Smooth muscle cell (in vitro differentiated cells): ENCODE data around the gene SLC12A1. TPM values are rescaled to one million over a fixed set of nuclear protein-coding genes. Genes with fewer than 3 reads are reported as not detected.

Source experiments
- DNase-seq: peaks from one replicate; lab custom pipeline; 2025; ENCODE audit not compliant: unreplicated experiment; lab: John Stamatoyannopoulos, UW
- H2AFZ ChIP-seq: fragments of 200-600 bp; sonication (generic); 2 replicates; pipeline ENCODE4 v1.6.0; 2016; ENCODE audit warnings: antibody characterized with exemption, low read depth, mild to moderate bottlenecking
- H3F3A ChIP-seq: fragments of 200-600 bp; sonication (generic); 2 replicates; pipeline ENCODE4 v1.6.0; 2017; ENCODE audit warnings: antibody characterized with exemption, low read depth
- H3K27ac ChIP-seq: fragments of 200-600 bp; sonication (generic); 2 replicates; pipeline ENCODE4 v1.5.1; 2016; ENCODE audit warnings: low read depth, mild to moderate bottlenecking
- H3K27me3 ChIP-seq: fragments of 200-600 bp; sonication (generic); 2 replicates; pipeline ENCODE4 v1.6.1; 2016; ENCODE audit warnings: low read depth, mild to moderate bottlenecking
- H3K36me3 ChIP-seq: fragments of 200-600 bp; sonication (generic); 2 replicates; pipeline ENCODE4 v1.5.1; 2016; ENCODE audit warnings: low read depth
- H3K4me1 ChIP-seq: fragments of 200-600 bp; sonication (generic); 2 replicates; pipeline ENCODE4 v1.5.1; 2016; ENCODE audit warnings: low read depth
- H3K4me2 ChIP-seq: fragments of 200-600 bp; sonication (generic); 2 replicates; pipeline ENCODE4 v1.6.0; 2016; ENCODE audit warnings: mild to moderate bottlenecking
- H3K4me3 ChIP-seq: fragments of 200-600 bp; sonication (generic); 2 replicates; pipeline ENCODE4 v1.5.1; 2016; ENCODE audit warnings: mild to moderate bottlenecking
- H3K79me2 ChIP-seq: fragments of 200-600 bp; sonication (generic); 2 replicates; pipeline ENCODE4 v1.6.0; 2016; ENCODE audit warnings: low read depth, mild to moderate bottlenecking
- H3K9ac ChIP-seq: fragments of 200-600 bp; sonication (generic); 2 replicates; pipeline ENCODE4 v1.6.0; 2016; ENCODE audit warnings: low read depth
- H3K9me3 ChIP-seq: fragments of 200-600 bp; sonication (generic); replicated peaks from 2 replicates; pipeline ENCODE4 v1.5.1; 2016; ENCODE audit warnings: low read depth
- H4K20me1 ChIP-seq: fragments of 200-600 bp; sonication (generic); 2 replicates; pipeline ENCODE4 v1.6.0; 2016; ENCODE audit warnings: low read depth
- WGBS: methylation state at CpG from one replicate; pipeline ENCODE4 v1.1.7; 2016; ENCODE audit warnings: low lambda C conversion rate; 5-methylcytosine and 5-hydroxymethylcytosine counted together
- polyA plus RNA-seq: library from polyadenylated mRNA; unstranded; fragments of >200 nt; fragmentation: Nextera tagmentation; extraction: Ambion mirVana; gene quantifications from 2 replicates; pipeline ENCODE4 v1.2.1, GENCODE V29; 2016
- total RNA-seq: library from RNA; depleted of rRNA; stranded (reverse); fragments of >200 nt; gene quantifications from 2 replicates; pipeline ENCODE4 v1.2.3, GENCODE V29; 2014
- TF ChIP-seq, protein P1 (sequence below): fragments of 200-600 bp; sonication (generic); IDR thresholded peaks from 2 replicates; pipeline ENCODE4 v1.5.1; 2017; ENCODE audit warnings: borderline replicate concordance, mild to moderate bottlenecking, antibody characterized with exemption; ENCODE audit not compliant: insufficient read depth, poor library complexity, severe bottlenecking

The SLC12A1 gene
- total and polyA plus RNA-seq, 2 experiments from 2014 or later = not detected

DNA sequence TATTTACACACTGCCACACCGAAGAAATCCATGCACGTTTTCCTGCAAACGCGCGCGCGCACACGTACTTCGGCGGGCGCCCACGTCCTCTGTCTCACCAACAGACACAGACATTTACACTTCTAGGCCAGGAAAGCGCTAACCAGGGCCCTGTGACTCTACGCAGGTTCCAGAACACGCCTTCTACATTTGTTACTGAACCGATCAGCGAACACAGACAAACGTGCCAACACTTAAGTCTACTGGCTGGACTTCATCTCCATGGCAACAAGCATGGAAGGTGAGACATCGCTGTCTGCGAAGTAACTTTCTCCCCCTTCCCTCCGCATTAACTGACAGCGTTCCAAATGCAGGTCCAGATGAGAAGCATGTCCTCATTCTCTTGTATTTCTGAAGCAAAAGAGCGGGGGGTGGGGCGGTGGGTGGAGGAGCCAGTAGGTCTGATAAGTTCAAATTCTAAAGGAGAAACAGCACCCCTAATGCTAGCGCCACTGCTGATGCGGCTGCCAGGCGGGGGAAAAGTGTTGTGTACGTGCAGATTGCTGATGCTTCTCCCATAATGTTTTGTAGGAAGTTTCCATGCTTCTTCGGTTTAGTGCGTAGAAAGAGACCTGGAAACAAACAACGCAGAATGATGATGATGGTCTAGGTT lies 14.4 kb upstream of the SLC12A1 start, which contains the start of gene CTXN2:
Gene CTXN2, plus strand, starts transcription at position 92 of the 652 bp plus-strand sequence. CDS start 9,636 bp downstream, outside the sequence.
- Histone ChIP-seq H3K9ac (no peak within 1 kb of the TSS), H3K4me1 (no peaks in the 10 kb centered on the region), H4K20me1 (no peaks in the 10 kb centered on the region), H2AFZ (no peak within 1 kb of the TSS), H3K27me3 (peaks cover 43% of the 10 kb centered on the region), H3K36me3 (no peaks in the 10 kb centered on the region), H3K9me3 (no peaks in the 10 kb centered on the region), H3K27ac (no peak within 1 kb of the TSS), H3K79me2 (no peaks in the 10 kb centered on the region), H3K4me2 (peak within 1 kb of the TSS; percentile 81), H3K4me3 (peak within 1 kb of the TSS; percentile 37), H3F3A (no peaks in the 10 kb centered on the region)
- TF ChIP-seq, protein P1, sequence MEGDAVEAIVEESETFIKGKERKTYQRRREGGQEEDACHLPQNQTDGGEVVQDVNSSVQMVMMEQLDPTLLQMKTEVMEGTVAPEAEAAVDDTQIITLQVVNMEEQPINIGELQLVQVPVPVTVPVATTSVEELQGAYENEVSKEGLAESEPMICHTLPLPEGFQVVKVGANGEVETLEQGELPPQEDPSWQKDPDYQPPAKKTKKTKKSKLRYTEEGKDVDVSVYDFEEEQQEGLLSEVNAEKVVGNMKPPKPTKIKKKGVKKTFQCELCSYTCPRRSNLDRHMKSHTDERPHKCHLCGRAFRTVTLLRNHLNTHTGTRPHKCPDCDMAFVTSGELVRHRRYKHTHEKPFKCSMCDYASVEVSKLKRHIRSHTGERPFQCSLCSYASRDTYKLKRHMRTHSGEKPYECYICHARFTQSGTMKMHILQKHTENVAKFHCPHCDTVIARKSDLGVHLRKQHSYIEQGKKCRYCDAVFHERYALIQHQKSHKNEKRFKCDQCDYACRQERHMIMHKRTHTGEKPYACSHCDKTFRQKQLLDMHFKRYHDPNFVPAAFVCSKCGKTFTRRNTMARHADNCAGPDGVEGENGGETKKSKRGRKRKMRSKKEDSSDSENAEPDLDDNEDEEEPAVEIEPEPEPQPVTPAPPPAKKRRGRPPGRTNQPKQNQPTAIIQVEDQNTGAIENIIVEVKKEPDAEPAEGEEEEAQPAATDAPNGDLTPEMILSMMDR = no peak
- no peak for DNase-seq
- WGBS = 22% methylated on average over 31 of the region's 31 CpGs

DNA sequence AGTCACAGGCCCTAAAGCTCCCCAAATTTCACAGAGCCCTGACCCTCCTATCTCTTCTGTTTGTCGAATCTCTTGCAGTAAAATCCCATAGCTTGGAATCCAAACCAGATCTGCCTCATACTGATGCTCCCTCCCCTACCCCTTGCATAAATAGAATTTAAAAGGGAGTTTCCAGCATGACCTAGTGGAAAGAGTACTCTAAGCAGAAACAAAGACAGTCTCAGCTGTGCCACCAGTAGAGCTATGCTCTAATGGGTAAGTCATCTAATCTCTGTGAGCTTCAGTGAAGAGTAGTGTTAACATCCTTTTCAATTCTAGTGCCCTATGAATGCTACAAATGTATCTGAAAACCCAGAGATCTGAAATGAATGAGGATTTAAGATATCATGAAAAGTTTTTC lies 4.0 kb upstream of the SLC12A1 start:
- Histone ChIP-seq H3K4me1 (no peaks in the 10 kb centered on the region), H4K20me1 (no peaks in the 10 kb centered on the region), H3K4me2 (no peak overlapping the region), H3K9ac (no peak overlapping the region), H3K9me3 (no peaks in the 10 kb centered on the region), H3K27me3 (peaks cover 4% of the 10 kb centered on the region), H3K79me2 (no peaks in the 10 kb centered on the region), H2AFZ (no peak overlapping the region), H3K4me3 (no peak overlapping the region), H3K36me3 (no peaks in the 10 kb centered on the region), H3K27ac (no peak overlapping the region), H3F3A (no peaks in the 10 kb centered on the region)
- TF ChIP-seq, protein P1 = no peak
- no peak for DNase-seq
- WGBS = 83% methylated on average over 1 of the region's 1 CpG

DNA sequence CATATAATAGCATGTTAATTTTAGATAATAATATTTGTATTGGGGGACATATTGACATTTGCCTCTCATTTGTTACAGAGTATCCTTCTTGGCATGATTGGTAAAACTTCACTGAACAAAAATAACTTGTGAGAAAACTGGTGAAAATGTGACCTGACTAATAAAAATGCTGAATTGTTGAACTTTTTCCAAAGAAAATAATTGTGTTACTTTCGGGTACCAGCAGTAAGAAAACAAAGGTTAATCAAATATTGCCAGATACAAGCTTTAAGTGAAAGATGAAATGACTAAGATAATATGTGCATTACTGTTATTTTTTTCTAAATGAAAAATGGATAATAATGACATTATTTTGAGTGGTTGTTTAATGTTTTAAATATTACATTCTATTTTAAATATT lies 15.2 kb downstream of the SLC12A1 start:
- Histone ChIP-seq H2AFZ (no peak overlapping the region), H3F3A (no peaks in the 10 kb centered on the region), H3K36me3 (no peaks in the 10 kb centered on the region), H3K4me1 (no peaks in the 10 kb centered on the region), H3K9me3 (no peaks in the 10 kb centered on the region), H3K9ac (no peak overlapping the region), H3K27me3 (peaks cover 12% of the 10 kb centered on the region), H3K4me2 (no peak overlapping the region), H3K4me3 (no peak overlapping the region), H4K20me1 (no peaks in the 10 kb centered on the region), H3K79me2 (no peaks in the 10 kb centered on the region), H3K27ac (no peak overlapping the region)
- TF ChIP-seq, protein P1 = no peak
- no peak for DNase-seq
- WGBS = 86% methylated on average over 1 of the region's 1 CpG

DNA sequence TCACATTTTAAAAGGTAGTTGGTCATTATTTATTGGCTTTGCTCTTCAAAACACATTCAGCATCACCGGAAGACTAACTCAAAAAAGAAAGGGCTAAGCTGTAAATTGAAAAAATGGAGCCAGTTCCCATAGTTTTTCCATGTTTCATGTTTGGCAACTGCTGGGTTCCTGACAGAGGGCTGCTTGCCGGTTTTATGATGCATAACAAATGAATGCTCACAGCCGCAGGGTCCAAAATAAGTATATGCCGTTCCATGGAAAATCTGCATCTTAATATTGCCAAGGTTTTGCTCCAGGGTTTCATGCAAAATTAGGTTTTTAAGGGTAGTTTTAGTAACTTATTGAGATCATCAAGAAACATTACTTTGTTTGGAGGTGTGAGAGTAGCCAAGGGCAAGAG lies 15.8 kb downstream of the SLC12A1 start:
- no peak overlapping the region for H3K9ac ChIP-seq
- TF ChIP-seq, protein P1 = no peak
- no peaks in the 10 kb centered on the region for H3K36me3 ChIP-seq
- 91% methylated on average over 4 of the region's 4 CpGs for WGBS
- H3K79me2 ChIP-seq = no peaks in the 10 kb centered on the region
- H3F3A ChIP-seq = no peaks in the 10 kb centered on the region
- DNase-seq = no peak
- H3K9me3 ChIP-seq = no peaks in the 10 kb centered on the region
- H3K4me2 ChIP-seq = no peak overlapping the region
- no peak overlapping the region for H2AFZ ChIP-seq
- H4K20me1 ChIP-seq = no peaks in the 10 kb centered on the region
- H3K4me1 ChIP-seq = no peaks in the 10 kb centered on the region
- peaks cover 12% of the 10 kb centered on the region for H3K27me3 ChIP-seq
- H3K4me3 ChIP-seq = no peak overlapping the region
- no peak overlapping the region for H3K27ac ChIP-seq
